SU-DHL-6 (cell line): ENCODE data around the gene NUDT21.

Experiments
- H2AFZ ChIP-seq: fragments of 200-600 bp; sonication (generic); 2 replicates; pipeline ENCODE4 v1.6.1; 2014; ENCODE audit warnings: low read depth, mild to moderate bottlenecking, moderate library complexity, mixed read lengths, antibody characterized with exemption, low read length; ENCODE audit not compliant: severe bottlenecking
- H3F3A ChIP-seq: fragments of 200-600 bp; shearing (Covaris generic); 2 replicates; pipeline ENCODE4 v1.6.0; 2016; ENCODE audit warnings: antibody characterized with exemption, mild to moderate bottlenecking; ENCODE audit not compliant: insufficient read depth
- H3K27ac ChIP-seq: fragments of 200-600 bp; sonication (generic); 2 replicates; pipeline ENCODE4 v1.5.1; 2016; ENCODE audit warnings: low read depth, mild to moderate bottlenecking, low read length, moderate library complexity, mixed read lengths
- H3K27me3 ChIP-seq: fragments of 200-600 bp; sonication (generic), shearing (Covaris generic); 2 replicates; pipeline ENCODE4 v1.6.0; 2014; ENCODE audit warnings: mild to moderate bottlenecking, low read length
- H3K36me3 ChIP-seq: fragments of 200-600 bp; sonication (generic); 2 replicates; pipeline ENCODE4 v1.6.1; 2014; ENCODE audit warnings: mild to moderate bottlenecking, low read length, mixed read lengths
- H3K4me2 ChIP-seq: fragments of 300-600, 200-600 bp; shearing (Covaris generic), sonication (generic); 2 replicates; pipeline ENCODE4 v1.6.0; 2014; ENCODE audit warnings: low read length, low read depth, mild to moderate bottlenecking; ENCODE audit not compliant: poor library complexity, severe bottlenecking
- H3K4me3 ChIP-seq: fragments of 200-600 bp; sonication (generic); 2 replicates; pipeline ENCODE4 v1.5.1; 2014; ENCODE audit warnings: antibody characterized with exemption, low read length, mild to moderate bottlenecking, mixed read lengths; ENCODE audit not compliant: insufficient read depth, poor library complexity, severe bottlenecking
- H3K79me2 ChIP-seq: fragments of 200-600 bp; sonication (generic); 2 replicates; pipeline ENCODE4 v1.6.1; 2014; ENCODE audit warnings: mild to moderate bottlenecking, low read length, moderate library complexity; ENCODE audit not compliant: insufficient read depth
- H3K9ac ChIP-seq: fragments of 200-600 bp; sonication (generic); 2 replicates; pipeline ENCODE4 v1.7.0; 2014; ENCODE audit warnings: mild to moderate bottlenecking, low read length
- H3K9me2 ChIP-seq: fragments of 200-600 bp; sonication (generic); replicated peaks from 2 replicates; pipeline ENCODE4 v1.6.1; 2014; ENCODE audit warnings: low read length; ENCODE audit not compliant: insufficient read depth
- H3K9me3 ChIP-seq: fragments of 200-600 bp; sonication (generic); 2 replicates; pipeline ENCODE4 v1.6.1; 2014; ENCODE audit warnings: low read length, mixed read lengths; ENCODE audit not compliant: insufficient read depth
- H4K20me1 ChIP-seq: fragments of 200-600 bp; sonication (generic); 2 replicates; pipeline ENCODE4 v1.6.1; 2014; ENCODE audit warnings: low read depth, mild to moderate bottlenecking, antibody characterized with exemption, low read length, moderate library complexity, mixed read lengths
- CTCF ChIP-seq: fragments of 200-600 bp; sonication (generic); IDR thresholded peaks from one replicate; pipeline ENCODE4 v1.5.1; 2017; ENCODE audit warnings: antibody characterized with exemption, mild to moderate bottlenecking, low read length, moderate library complexity; ENCODE audit not compliant: insufficient read depth, poor library complexity, severe bottlenecking
- EZH2phosphoT487 ChIP-seq: fragments of 200-600 bp; sonication (generic), shearing (Covaris generic); conservative IDR thresholded peaks from 2 replicates; pipeline ENCODE4 v1.6.1; 2018; ENCODE audit warnings: mild to moderate bottlenecking, antibody characterized with exemption, low read length, moderate library complexity, mixed read lengths

Gene NUDT21

GRCh38 chr16:56469748-56470147 is 18.6 kb upstream of the NUDT21 start:
- Histone ChIP-seq H3K9me3 (no peaks in the 10 kb centered on the region), H3K79me2 (no peaks in the 10 kb centered on the region), H3K9me2 (no peaks in the 10 kb centered on the region), H3K9ac (no peak overlapping the region), H3F3A (no peaks in the 10 kb centered on the region), H3K27ac (no peak overlapping the region), H3K4me3 (no peak overlapping the region), H3K36me3 (peaks cover 33% of the 10 kb centered on the region), H3K27me3 (no peaks in the 10 kb centered on the region), H4K20me1 (no peaks in the 10 kb centered on the region), H3K4me2 (no peak overlapping the region), H2AFZ (no peak overlapping the region)
- TF ChIP-seq CTCF (no peak), EZH2phosphoT487 (no peak)

- H3K9me3 ChIP-seq = no peaks in the 10 kb centered on the region
- H3K27ac ChIP-seq = no peak overlapping the region
- H3K79me2 ChIP-seq = no peaks in the 10 kb centered on the region
- no peak overlapping the region for H3K9ac ChIP-seq
- peaks cover 37% of the 10 kb centered on the region for H3K36me3 ChIP-seq
- no peaks in the 10 kb centered on the region for H4K20me1 ChIP-seq
- no peak for TF ChIP-seq CTCF
- TF ChIP-seq EZH2phosphoT487 = no peak
- no peaks in the 10 kb centered on the region for H3F3A ChIP-seq
- no peaks in the 10 kb centered on the region for H3K9me2 ChIP-seq
- no peak overlapping the region for H2AFZ ChIP-seq
- H3K27me3 ChIP-seq = no peaks in the 10 kb centered on the region
- no peak overlapping the region for H3K4me3 ChIP-seq
- H3K4me2 ChIP-seq = no peak overlapping the region
Observed at GRCh38 chr16:56468800-56469199, 17.7 kb upstream of the NUDT21 start.

GRCh38 chr16:56466344-56466743 is 15.2 kb upstream of the NUDT21 start:
- no peaks in the 10 kb centered on the region for H3K9me3 ChIP-seq
- no peak overlapping the region for H3K4me2 ChIP-seq
- no peaks in the 10 kb centered on the region for H4K20me1 ChIP-seq
- H3K9ac ChIP-seq = no peak overlapping the region
- no peak overlapping the region for H3K27ac ChIP-seq
- H2AFZ ChIP-seq = no peak overlapping the region
- H3K4me3 ChIP-seq = no peak overlapping the region
- H3K27me3 ChIP-seq = no peaks in the 10 kb centered on the region
- no peaks in the 10 kb centered on the region for H3F3A ChIP-seq
- no peaks in the 10 kb centered on the region for H3K79me2 ChIP-seq
- peaks cover 41% of the 10 kb centered on the region for H3K36me3 ChIP-seq
- TF ChIP-seq CTCF (no peak), EZH2phosphoT487 (no peak)
- no peaks in the 10 kb centered on the region for H3K9me2 ChIP-seq
